GM19023 (cell line): ENCODE results near the gene LDB2.

Experiments used
- ATAC-seq: cut with Tn5 transposase; IDR thresholded peaks from one replicate; pipeline ENCODE4 v1.9.1; 2021; ENCODE audit warnings: mild to moderate bottlenecking, moderate library complexity; ENCODE audit not compliant: unreplicated experiment

LDB2 gene

GRCh38 chr4:16760617-16761363, 137.7 kb downstream of the LDB2 start:
- ATAC-seq, result no peak

GRCh38 chr4:16759931-16760582, 138.4 kb downstream of the LDB2 start:
- ATAC-seq, result no peak

GRCh38 chr4:16758816-16759215, 139.6 kb downstream of the LDB2 start:
- ATAC-seq, result no peak

GRCh38 chr4:16758255-16758654, 140.2 kb downstream of the LDB2 start:
- ATAC-seq, result no peak

GRCh38 chr4:16757080-16757521, 141.3 kb downstream of the LDB2 start:
- ATAC-seq, result no peak

- no peak for ATAC-seq
Observed at GRCh38 chr4:16754104-16754503, 144.3 kb downstream of the LDB2 start.

- no peak for ATAC-seq
Observed at GRCh38 chr4:16752150-16752549, 146.3 kb downstream of the LDB2 start.

GRCh38 chr4:16750882-16751642, 147.4 kb downstream of the LDB2 start:
- ATAC-seq, result no peak

- no peak for ATAC-seq
Observed at GRCh38 chr4:16750216-16750615, 148.2 kb downstream of the LDB2 start.

- ATAC-seq, result no peak
Observed at GRCh38 chr4:16745887-16746286, 152.6 kb downstream of the LDB2 start.

GRCh38 chr4:16745009-16745635, 153.3 kb downstream of the LDB2 start:
- no peak for ATAC-seq

- no peak for ATAC-seq
Observed at GRCh38 chr4:16741287-16741686, 157.2 kb downstream of the LDB2 start.

GRCh38 chr4:16739997-16740624, 158.3 kb downstream of the LDB2 start:
- no peak for ATAC-seq

- no peak for ATAC-seq
Observed at GRCh38 chr4:16738558-16738957, 159.9 kb downstream of the LDB2 start.

GRCh38 chr4:16733509-16733908, 164.9 kb downstream of the LDB2 start:
- ATAC-seq, result no peak

GRCh38 chr4:16732741-16733140, 165.7 kb downstream of the LDB2 start:
- ATAC-seq, result no peak

- ATAC-seq, result no peak
Observed at GRCh38 chr4:16731776-16732380, 166.6 kb downstream of the LDB2 start.

GRCh38 chr4:16730522-16731205, 167.8 kb downstream of the LDB2 start:
- ATAC-seq, result no peak

GRCh38 chr4:16729336-16729735, 169.1 kb downstream of the LDB2 start:
- no peak for ATAC-seq

GRCh38 chr4:16728849-16729248, 169.6 kb downstream of the LDB2 start:
- no peak for ATAC-seq
